ENCODE measurements around the gene OIT3.

The OIT3 gene

GRCh38 chr10:72885953-72886352, 7.6 kb upstream of the OIT3 start:
- TF ChIP-seq CTCF (IDR thresholded peaks at IDR 0.05; ENCODE audit: extremely low read depth, missing control alignments) = no peak
- DNase-seq (ENCODE audit: low spot score) = no peak

GRCh38 chr10:72886621-72887020, 6.9 kb upstream of the OIT3 start:
- DNase-seq (ENCODE audit: low spot score) = no peak

GRCh38 chr10:72887043-72887442, 6.5 kb upstream of the OIT3 start:
- DNase-seq (ENCODE audit: low spot score) = no peak

More at GRCh38 chr10:72886621-72887020, 6.9 kb upstream of the OIT3 start:
- no peak for TF ChIP-seq CTCF (IDR thresholded peaks at IDR 0.05; ENCODE audit: extremely low read depth, missing control alignments)

GRCh38 chr10:72888151-72888638, 5.3 kb upstream of the OIT3 start:
- TF ChIP-seq CTCF (IDR thresholded peaks at IDR 0.05; ENCODE audit: extremely low read depth, missing control alignments) = no peak
- DNase-seq (ENCODE audit: low spot score) = no peak

More at GRCh38 chr10:72887043-72887442, 6.5 kb upstream of the OIT3 start:
- no peak for TF ChIP-seq CTCF (IDR thresholded peaks at IDR 0.05; ENCODE audit: extremely low read depth, missing control alignments)

GRCh38 chr10:72889391-72889831, 4.1 kb upstream of the OIT3 start:
- no peak for TF ChIP-seq CTCF (IDR thresholded peaks at IDR 0.05; ENCODE audit: extremely low read depth, missing control alignments)
- no peak for DNase-seq (ENCODE audit: low spot score)

- no peak for DNase-seq (ENCODE audit: low spot score)
- TF ChIP-seq CTCF (IDR thresholded peaks at IDR 0.05; ENCODE audit: extremely low read depth, missing control alignments) = no peak
These were observed 3.5 kb upstream of the OIT3 start for GRCh38 chr10:72890086-72890485.

GRCh38 chr10:72895236-72895850, 1.8 kb downstream of the OIT3 start:
- DNase-seq (ENCODE audit: low spot score) = no peak
- TF ChIP-seq CTCF (IDR thresholded peaks at IDR 0.05; ENCODE audit: extremely low read depth, missing control alignments) = no peak

Measured in GM20000 (cell line).